Spleen (tissue), 7 donors: ENCODE results near the gene RAB43.

Source experiments
- CTCF ChIP-seq, 11 experiments: fragments of 200-600 bp in 7 of 11; fragments of 450-650 bp in 4 of 11; sonication (generic) in 4 of 11; IDR thresholded peaks in 8 of 11; conservative IDR thresholded peaks in 3 of 11; 1 replicate in 7 of 11; 2 replicates in 4 of 11; pipeline versions ENCODE4 v1.4.0 to v1.8.0; 2016 to 2021; ENCODE audit warnings: antibody characterized with exemption in 11 of 11, inconsistent platforms in 4 of 11, mild to moderate bottlenecking in 1 of 11
- POLR2A ChIP-seq, 3 donors: fragments of 450-650 bp; IDR thresholded peaks; one replicate each; pipeline ENCODE4 v1.5.1; 2017; ENCODE audit warnings: antibody characterized with exemption in 3 of 3, mild to moderate bottlenecking in 1 of 3
- donor health status: DM: no; HTN: no; CAD: no; lungs with moderate emphysema.
- donor health status: DM: no; HTN: no; CAD: no.
- donor health status: DM: no; HTN: no; CAD: no.

- TF ChIP-seq CTCF (IDR thresholded peaks at IDR 0.05 in 8 of 11, conservative IDR thresholded peaks at IDR 0.05 in 3 of 11) (no peak), POLR2A (IDR thresholded peaks at IDR 0.05) (no peak)
Observed at GRCh38 chr3:129038121-129038855, 83.3 kb downstream of the RAB43 start.
